ENCODE data around the gene SMIM11. TPM values are rescaled to one million over a fixed set of nuclear protein-coding genes. Genes with fewer than 3 reads are reported as not detected.
"Not testable (repeated sequence)": the region's sequence is repeated elsewhere in the genome, so short reads cannot be mapped to it uniquely, and the experiment has no call there.

SMIM11 gene
- total and polyA plus RNA-seq, 4 experiments from 2014 or later = 4.9 to 18.5 (median 10.2) TPM

- H3K36me3 ChIP-seq (ENCODE audit: insufficient read depth, low read length); DNase-seq; H3K9me3 ChIP-seq (ENCODE audit: control insufficient read depth in 1 of 2, low read length in 2 of 2); H3K36me3 Mint-ChIP-seq; H3K4me3 Mint-ChIP-seq; POLR2A ChIA-PET (ENCODE audit: partially characterized antibody); intact Hi-C loops (cut with micrococcal nuclease); H3K4me1 Mint-ChIP-seq; H3K9me3 Mint-ChIP-seq; H3K27me3 Mint-ChIP-seq; H3K27me3 ChIP-seq (ENCODE audit: insufficient read depth, low read length); H3K4me1 ChIP-seq (ENCODE audit: insufficient read depth, low read length); CTCF ChIA-PET (ENCODE audit: partially characterized antibody); H3K27ac ChIP-seq (ENCODE audit: low read depth, low read length); H3K4me3 ChIP-seq (ENCODE audit: low read length in 2 of 2); H3K27ac Mint-ChIP-seq: not testable (repeated sequence)
These were observed 31.4 kb downstream of the SMIM11 start for GRCh38 chr21:34406676-34407075.

- CTCF ChIA-PET (ENCODE audit: partially characterized antibody); H3K4me3 Mint-ChIP-seq; DNase-seq; H3K4me1 Mint-ChIP-seq; H3K9me3 ChIP-seq (ENCODE audit: control insufficient read depth in 1 of 2, low read length in 2 of 2); H3K36me3 ChIP-seq (ENCODE audit: insufficient read depth, low read length); H3K27me3 ChIP-seq (ENCODE audit: insufficient read depth, low read length); H3K27ac ChIP-seq (ENCODE audit: low read depth, low read length); H3K27me3 Mint-ChIP-seq; H3K9me3 Mint-ChIP-seq; H3K4me1 ChIP-seq (ENCODE audit: insufficient read depth, low read length); H3K36me3 Mint-ChIP-seq; H3K27ac Mint-ChIP-seq; intact Hi-C loops (cut with micrococcal nuclease); H3K4me3 ChIP-seq (ENCODE audit: low read length in 2 of 2); POLR2A ChIA-PET (ENCODE audit: partially characterized antibody): not testable (repeated sequence)
These were observed 32.0 kb downstream of the SMIM11 start for GRCh38 chr21:34407294-34407693.

- H3K36me3 Mint-ChIP-seq = not testable (repeated sequence)
These were observed 42.3 kb downstream of the SMIM11 start for GRCh38 chr21:34417448-34418077.

GRCh38 chr21:34423805-34424204, 48.5 kb downstream of the SMIM11 start, which contains the start of gene SMIM34:
TSS of gene SMIM34 (minus strand) at chr21:34423951. CDS start at chr21:34423839, 112 bp downstream.
- H3K4me3 ChIP-seq (ENCODE audit: low read length in 2 of 2); H3K27ac Mint-ChIP-seq; CTCF ChIA-PET (ENCODE audit: partially characterized antibody); H3K36me3 ChIP-seq (ENCODE audit: insufficient read depth, low read length); H3K27me3 ChIP-seq (ENCODE audit: insufficient read depth, low read length); H3K4me1 ChIP-seq (ENCODE audit: insufficient read depth, low read length); H3K9me3 Mint-ChIP-seq; H3K4me1 Mint-ChIP-seq; POLR2A ChIA-PET (ENCODE audit: partially characterized antibody); H3K27ac ChIP-seq (ENCODE audit: low read depth, low read length); H3K27me3 Mint-ChIP-seq; DNase-seq; H3K36me3 Mint-ChIP-seq; intact Hi-C loops (cut with micrococcal nuclease); H3K4me3 Mint-ChIP-seq; H3K9me3 ChIP-seq (ENCODE audit: control insufficient read depth in 1 of 2, low read length in 2 of 2): not testable (repeated sequence)

More at GRCh38 chr21:34417448-34418077, 42.3 kb downstream of the SMIM11 start:
- H3K27me3 Mint-ChIP-seq; CTCF ChIA-PET (ENCODE audit: partially characterized antibody); H3K4me1 ChIP-seq (ENCODE audit: insufficient read depth, low read length); H3K27me3 ChIP-seq (ENCODE audit: insufficient read depth, low read length); H3K4me3 Mint-ChIP-seq; H3K36me3 ChIP-seq (ENCODE audit: insufficient read depth, low read length); intact Hi-C loops (cut with micrococcal nuclease); H3K4me3 ChIP-seq (ENCODE audit: low read length in 2 of 2); DNase-seq; POLR2A ChIA-PET (ENCODE audit: partially characterized antibody); H3K9me3 Mint-ChIP-seq; H3K9me3 ChIP-seq (ENCODE audit: control insufficient read depth in 1 of 2, low read length in 2 of 2); H3K27ac Mint-ChIP-seq; H3K27ac ChIP-seq (ENCODE audit: low read depth, low read length); H3K4me1 Mint-ChIP-seq: not testable (repeated sequence)

- H3K27ac ChIP-seq (ENCODE audit: low read depth, low read length); H3K27me3 ChIP-seq (ENCODE audit: insufficient read depth, low read length); DNase-seq; CTCF ChIA-PET (ENCODE audit: partially characterized antibody); intact Hi-C loops (cut with micrococcal nuclease); H3K36me3 Mint-ChIP-seq; H3K36me3 ChIP-seq (ENCODE audit: insufficient read depth, low read length); H3K4me1 Mint-ChIP-seq; H3K4me3 Mint-ChIP-seq; POLR2A ChIA-PET (ENCODE audit: partially characterized antibody); H3K9me3 ChIP-seq (ENCODE audit: control insufficient read depth in 1 of 2, low read length in 2 of 2); H3K27ac Mint-ChIP-seq; H3K27me3 Mint-ChIP-seq; H3K4me1 ChIP-seq (ENCODE audit: insufficient read depth, low read length); H3K9me3 Mint-ChIP-seq; H3K4me3 ChIP-seq (ENCODE audit: low read length in 2 of 2): not testable (repeated sequence)
These were observed 52.0 kb downstream of the SMIM11 start for GRCh38 chr21:34427339-34427738.

GRCh38 chr21:34428441-34428840, 53.1 kb downstream of the SMIM11 start:
- H3K4me3 ChIP-seq (ENCODE audit: low read length in 2 of 2); H3K36me3 ChIP-seq (ENCODE audit: insufficient read depth, low read length); H3K4me1 ChIP-seq (ENCODE audit: insufficient read depth, low read length); H3K27me3 ChIP-seq (ENCODE audit: insufficient read depth, low read length); H3K9me3 ChIP-seq (ENCODE audit: control insufficient read depth in 1 of 2, low read length in 2 of 2); intact Hi-C loops (cut with micrococcal nuclease); H3K27me3 Mint-ChIP-seq; CTCF ChIA-PET (ENCODE audit: partially characterized antibody); H3K27ac Mint-ChIP-seq; H3K4me1 Mint-ChIP-seq; H3K36me3 Mint-ChIP-seq; H3K4me3 Mint-ChIP-seq; DNase-seq; H3K9me3 Mint-ChIP-seq; POLR2A ChIA-PET (ENCODE audit: partially characterized antibody); H3K27ac ChIP-seq (ENCODE audit: low read depth, low read length): not testable (repeated sequence)

- H3K9me3 Mint-ChIP-seq; H3K27me3 ChIP-seq (ENCODE audit: insufficient read depth, low read length); H3K4me1 ChIP-seq (ENCODE audit: insufficient read depth, low read length); H3K27ac Mint-ChIP-seq; H3K27me3 Mint-ChIP-seq; intact Hi-C loops (cut with micrococcal nuclease); DNase-seq; H3K4me3 ChIP-seq (ENCODE audit: low read length in 2 of 2); CTCF ChIA-PET (ENCODE audit: partially characterized antibody); POLR2A ChIA-PET (ENCODE audit: partially characterized antibody); H3K36me3 ChIP-seq (ENCODE audit: insufficient read depth, low read length); H3K9me3 ChIP-seq (ENCODE audit: control insufficient read depth in 1 of 2, low read length in 2 of 2); H3K27ac ChIP-seq (ENCODE audit: low read depth, low read length); H3K4me3 Mint-ChIP-seq; H3K36me3 Mint-ChIP-seq; H3K4me1 Mint-ChIP-seq: not testable (repeated sequence)
These were observed 54.4 kb downstream of the SMIM11 start for GRCh38 chr21:34429710-34430109.
